ES-I3 (cell line): Measurements from ENCODE around the gene CHST2.

Experiments
- H3K36me3 ChIP-seq: 2 replicates; pipeline ENCODE4 v1.6.1; 2013; ENCODE audit warnings: mild to moderate bottlenecking, low read length, control low read depth, moderate library complexity; ENCODE audit not compliant: insufficient read depth
- H3K4me1 ChIP-seq: 2 replicates; pipeline ENCODE4 v1.6.1; 2013; ENCODE audit warnings: mild to moderate bottlenecking, control low read depth, low read length; ENCODE audit not compliant: insufficient read depth
- H3K9ac ChIP-seq: 2 replicates; pipeline ENCODE4 v1.6.1; 2013; ENCODE audit warnings: low read depth, mild to moderate bottlenecking, low read length, moderate library complexity
- H3K9me3 ChIP-seq: 2 replicates; pipeline ENCODE4 v1.6.1; 2013; ENCODE audit warnings: mild to moderate bottlenecking, low read length, moderate library complexity; ENCODE audit not compliant: control insufficient read depth, insufficient read depth

Gene CHST2

GRCh38 chr3:143172795-143173145, 53.2 kb downstream of the CHST2 start:
- Histone ChIP-seq H3K4me1 (no peaks in the 10 kb centered on the region), H3K36me3 (no peaks in the 10 kb centered on the region), H3K9me3 (peaks cover 4% of the 10 kb centered on the region), H3K9ac (no peak overlapping the region)

GRCh38 chr3:143173242-143173641, 53.7 kb downstream of the CHST2 start:
- no peak overlapping the region for H3K9ac ChIP-seq
- peaks cover 4% of the 10 kb centered on the region for H3K9me3 ChIP-seq
- H3K4me1 ChIP-seq, result no peaks in the 10 kb centered on the region
- H3K36me3 ChIP-seq, result no peaks in the 10 kb centered on the region
